Measurements from ENCODE around the gene MAN2C1. TPM values are rescaled to one million over a fixed set of nuclear protein-coding genes. Genes with fewer than 3 reads are reported as not detected.

The MAN2C1 gene
- total and polyA plus RNA-seq, 2 donors (not counting 1 experiment from before 2014, with no cell fraction given): 186 to 229 TPM

DNA sequence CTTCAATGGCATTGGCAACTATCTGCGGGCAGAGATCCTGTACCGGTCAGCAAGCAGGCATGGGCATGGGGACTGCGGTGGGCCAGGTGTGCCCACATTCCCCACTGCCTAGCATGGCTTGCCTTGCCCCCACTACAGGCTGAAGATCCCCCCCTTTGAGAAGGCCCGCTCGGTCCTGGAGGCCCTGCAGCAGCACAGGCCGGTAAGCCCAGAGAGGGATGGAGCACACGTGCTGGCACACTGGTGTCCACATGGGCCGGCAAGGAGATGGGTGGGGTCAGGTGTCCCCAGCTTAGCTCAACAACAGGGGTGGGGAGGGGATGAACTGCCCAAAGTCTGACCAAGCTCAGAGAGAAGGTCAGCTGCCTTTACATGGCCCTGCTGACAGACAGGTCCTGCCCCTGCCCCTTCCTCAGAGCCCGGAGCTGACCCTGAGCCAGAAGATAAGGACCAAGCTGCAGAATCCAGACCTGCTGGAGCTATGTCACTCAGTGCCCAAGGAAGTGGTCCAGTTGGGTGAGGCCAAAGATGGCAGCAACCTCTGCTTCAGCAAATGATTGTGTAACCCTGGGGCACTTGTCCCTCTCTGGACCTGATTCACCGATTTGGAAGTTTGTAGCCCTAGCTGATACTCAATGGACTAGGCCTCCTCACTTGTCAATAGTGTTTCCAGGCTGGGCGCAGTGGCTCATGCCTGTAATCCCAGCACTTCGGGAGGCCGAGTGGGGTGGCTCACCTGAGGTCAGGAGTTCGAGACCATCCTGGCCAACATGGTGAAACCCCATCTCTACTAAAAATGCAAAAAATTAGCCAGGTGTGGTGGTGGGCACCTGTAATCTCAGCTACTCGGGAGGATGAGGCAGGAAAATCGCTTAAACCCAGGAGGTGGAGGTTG lies 16.0 kb downstream of the MAN2C1 start:
- Histone ChIP-seq H3K4me1 (ENCODE audit: control insufficient read depth in 2 of 2, insufficient read depth in 2 of 2, low read length in 2 of 2) (peaks cover 27 to 36% of the 10 kb centered on the region in 2 donors), H3K4me2 (replicated peaks; ENCODE audit: low read depth, low read length, poor library complexity, severe bottlenecking) (no peak overlapping the region), H3K36me3 (replicated peaks in 1 of 2; ENCODE audit: control extremely low read depth in 1 of 2, control insufficient read depth in 1 of 2, extremely low read depth in 1 of 2, insufficient read depth in 2 of 2, low read length in 1 of 2) (peaks cover 0 to 25% of the 10 kb centered on the region in 2 experiments), H3K27ac (ENCODE audit: low read length in 2 of 2) (no peak overlapping the region), H3K27me3 (replicated peaks in 1 of 4; ENCODE audit: control extremely low read depth in 1 of 4, control insufficient read depth in 3 of 4, insufficient read depth in 4 of 4, low read length in 3 of 4) (no peaks in the 10 kb centered on the region), H4K20me1 (ENCODE audit: control insufficient read depth, insufficient read depth, low read length, poor library complexity, severe bottlenecking) (no peaks in the 10 kb centered on the region), H3K9me3 (ENCODE audit: control extremely low read depth in 1 of 3, control insufficient read depth in 2 of 3, insufficient read depth in 1 of 3, low read length in 2 of 3) (peaks cover 0 to 56% (median 27%) of the 10 kb centered on the region in 3 donors), H3K4me3 (ENCODE audit: control extremely low read depth in 1 of 5, extremely low read depth in 1 of 5, insufficient read depth in 1 of 5, low read depth in 2 of 5, low read length in 4 of 5) (no peak overlapping the region), H3K9ac (ENCODE audit: low read length) (no peak overlapping the region), H3K79me2 (ENCODE audit: control insufficient read depth, insufficient read depth, low read length) (no peaks in the 10 kb centered on the region), H2AFZ (ENCODE audit: insufficient read depth, low read depth, low read length, poor library complexity, severe bottlenecking) (no peak overlapping the region)
- 96% methylated on average over 13 of the region's 16 CpGs for WGBS (ENCODE audit: insufficient coverage)
- TF ChIP-seq EZH2 (IDR thresholded peaks at IDR 0.05; ENCODE audit: borderline replicate concordance, insufficient read depth, low read depth, low read length, poor library complexity, severe bottlenecking) (no peak), CTCF (IDR thresholded peaks at IDR 0.05) (no peak)
- H3K4me1 Mint-ChIP-seq: peaks cover 28% of the 10 kb centered on the region
- peaks cover 8% of the 10 kb centered on the region for H3K9me3 Mint-ChIP-seq (ENCODE audit: insufficient read depth)
- no peak overlapping the region for H3K4me3 Mint-ChIP-seq
- no peak overlapping the region for H3K27ac Mint-ChIP-seq
- intact Hi-C loops (cut with micrococcal nuclease): loop anchor here (5.0 kb wide), 1 partner anchor 565 kb away; no protein-coding TSS in a partner anchor
- CTCF ChIA-PET: interaction anchor here (0.8 to 3.7 kb wide), 2 partner anchors 17 to 289 kb away, joined by 3 to 15 read pairs; partner anchors contain the start of gene MAN2C1
- no peak for ATAC-seq (ENCODE audit: low read depth)
- DNase-seq: no peak
- H3K27me3 Mint-ChIP-seq: no peaks in the 10 kb centered on the region
- POLR2A ChIA-PET: interaction anchor here (1.2 kb wide), 1 partner anchor 16 kb away, joined by 5 read pairs; the partner anchor contains the start of gene MAN2C1

All from B cell (primary cell).